ENCODE measurements around the gene SNAI3. TPM values are rescaled to one million over a fixed set of nuclear protein-coding genes. Genes with fewer than 3 reads are reported as not detected.

SNAI3 gene
- total RNA-seq = 0.97 TPM
- long read RNA-seq, partial matches to known transcripts = 3 of 50 reads
- long read RNA-seq, other reads (novel, unspliced or antisense) = 47 of 50 reads

DNA sequence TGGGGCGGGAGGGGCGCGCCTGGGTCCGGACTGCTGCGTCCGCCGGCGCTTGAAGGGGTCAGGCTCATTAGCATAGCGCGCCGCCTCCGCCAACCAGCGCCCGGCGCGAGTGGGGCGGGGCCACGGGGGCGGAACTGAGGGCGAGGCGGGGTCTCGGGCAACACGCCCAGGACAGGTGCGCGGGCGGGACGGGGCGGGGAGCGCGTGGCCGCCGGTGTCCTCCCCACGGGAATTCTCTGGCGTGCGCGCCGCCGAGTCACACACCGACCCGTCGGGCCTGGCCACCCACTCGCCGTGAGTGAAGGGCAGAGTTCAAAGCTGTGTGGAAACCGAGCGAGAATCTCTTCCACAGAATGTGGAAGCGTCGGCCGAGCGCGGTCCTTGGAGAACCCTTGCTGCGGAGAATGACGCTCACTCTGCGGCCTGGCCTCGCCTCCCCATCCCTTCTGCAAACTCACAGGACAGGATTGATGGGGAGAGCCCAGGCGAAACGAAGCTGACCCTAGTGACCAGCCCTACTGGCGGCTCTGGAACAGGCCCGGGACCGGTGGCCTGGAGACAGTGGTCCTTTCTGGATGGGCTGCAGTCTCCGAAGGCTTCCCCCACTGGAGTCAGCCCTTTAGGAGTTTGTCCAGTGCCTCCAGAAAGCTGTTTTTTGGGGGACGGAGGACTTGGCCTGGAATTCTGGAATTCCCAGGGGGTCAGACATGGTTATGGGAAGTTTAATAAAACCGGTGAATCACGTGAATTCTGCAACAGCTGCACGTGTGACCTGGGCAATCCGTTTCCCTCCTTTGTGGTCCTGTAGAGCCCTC, at the start of gene SNAI3:
Gene SNAI3, minus strand, starts transcription at position 69 of the 815 bp plus-strand sequence. CDS start 101 bp downstream, outside the sequence.
- DNase-seq (ENCODE audit: low spot score) = peak; percentile 96
- intact Hi-C loops (cut with DNase I) = no loop called here

DNA sequence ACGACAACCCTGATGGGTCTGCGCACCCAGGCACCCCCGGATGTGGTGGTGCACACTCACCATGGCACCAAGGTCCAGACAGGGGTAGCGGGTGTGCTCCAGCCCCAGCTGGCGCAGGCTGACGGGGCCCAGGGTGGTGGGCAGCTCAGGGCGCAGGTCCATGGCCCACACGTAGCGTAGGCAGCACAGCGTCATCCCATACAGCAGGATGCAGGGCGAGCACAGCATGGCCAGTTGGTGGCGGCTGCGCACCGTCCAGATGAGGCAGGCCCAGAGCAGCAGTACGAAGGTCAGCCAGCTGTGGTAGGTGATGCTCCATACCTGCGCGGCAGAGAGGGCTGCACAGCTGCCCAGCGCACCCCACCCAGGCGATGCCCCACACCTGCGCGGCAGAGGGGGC, 49.8 kb upstream of the SNAI3 start:
- intact Hi-C loops (cut with DNase I) = no loop called here
- no peak for DNase-seq (ENCODE audit: low spot score)

DNA sequence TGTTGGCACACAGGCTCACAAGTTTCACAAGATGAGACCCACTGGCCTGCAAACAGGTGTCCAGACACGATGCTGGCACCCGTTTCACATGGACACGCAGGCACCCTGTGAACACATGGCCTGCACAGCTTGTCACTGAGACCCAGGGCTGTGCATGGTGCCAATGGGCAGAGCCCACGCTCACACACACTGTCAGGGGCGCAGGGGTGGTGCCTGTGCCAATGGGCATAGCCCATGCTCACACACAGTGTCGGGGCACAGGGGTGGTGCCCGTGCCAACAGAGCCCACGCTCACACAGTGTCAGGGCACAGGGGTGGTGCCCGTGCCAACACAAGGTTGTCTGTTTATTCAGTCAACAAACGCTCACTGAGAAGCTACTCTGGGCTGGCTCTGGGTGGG, 49.3 kb upstream of the SNAI3 start:
- no peak for DNase-seq (ENCODE audit: low spot score)
- intact Hi-C loops (cut with DNase I) = no loop called here

DNA sequence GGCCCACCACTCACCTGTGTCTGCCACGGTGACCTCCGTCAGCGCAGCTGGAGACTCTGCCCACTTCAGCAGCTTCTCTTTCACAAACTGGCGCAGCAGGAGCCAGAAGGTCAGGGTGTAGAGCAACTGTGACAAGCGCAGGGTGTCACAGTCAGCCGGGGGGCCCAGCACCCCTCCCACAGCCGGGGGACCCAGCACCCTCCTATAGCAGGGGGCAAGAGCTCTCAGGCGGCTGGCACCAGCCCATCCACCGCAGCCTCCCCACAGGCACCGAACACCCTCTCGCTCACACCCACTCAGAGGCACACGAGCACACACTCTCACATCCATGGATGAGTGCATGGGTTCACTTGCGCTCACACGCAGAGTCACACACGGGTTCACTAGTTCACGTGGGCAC, 48.8 kb upstream of the SNAI3 start:
- intact Hi-C loops (cut with DNase I) = no loop called here
- no peak for DNase-seq (ENCODE audit: low spot score)

GRCh38 chr16:88734361-88734728, 48.0 kb upstream of the SNAI3 start:
- intact Hi-C loops (cut with DNase I) = no loop called here
- no peak for DNase-seq (ENCODE audit: low spot score)

- no peak for DNase-seq (ENCODE audit: low spot score)
- intact Hi-C loops (cut with DNase I) = no loop called here
Observed at GRCh38 chr16:88733630-88734360, 47.5 kb upstream of the SNAI3 start.

- DNase-seq (ENCODE audit: low spot score) = no peak
- intact Hi-C loops (cut with DNase I) = no loop called here
Observed at GRCh38 chr16:88732961-88733294, 46.6 kb upstream of the SNAI3 start.

DNA sequence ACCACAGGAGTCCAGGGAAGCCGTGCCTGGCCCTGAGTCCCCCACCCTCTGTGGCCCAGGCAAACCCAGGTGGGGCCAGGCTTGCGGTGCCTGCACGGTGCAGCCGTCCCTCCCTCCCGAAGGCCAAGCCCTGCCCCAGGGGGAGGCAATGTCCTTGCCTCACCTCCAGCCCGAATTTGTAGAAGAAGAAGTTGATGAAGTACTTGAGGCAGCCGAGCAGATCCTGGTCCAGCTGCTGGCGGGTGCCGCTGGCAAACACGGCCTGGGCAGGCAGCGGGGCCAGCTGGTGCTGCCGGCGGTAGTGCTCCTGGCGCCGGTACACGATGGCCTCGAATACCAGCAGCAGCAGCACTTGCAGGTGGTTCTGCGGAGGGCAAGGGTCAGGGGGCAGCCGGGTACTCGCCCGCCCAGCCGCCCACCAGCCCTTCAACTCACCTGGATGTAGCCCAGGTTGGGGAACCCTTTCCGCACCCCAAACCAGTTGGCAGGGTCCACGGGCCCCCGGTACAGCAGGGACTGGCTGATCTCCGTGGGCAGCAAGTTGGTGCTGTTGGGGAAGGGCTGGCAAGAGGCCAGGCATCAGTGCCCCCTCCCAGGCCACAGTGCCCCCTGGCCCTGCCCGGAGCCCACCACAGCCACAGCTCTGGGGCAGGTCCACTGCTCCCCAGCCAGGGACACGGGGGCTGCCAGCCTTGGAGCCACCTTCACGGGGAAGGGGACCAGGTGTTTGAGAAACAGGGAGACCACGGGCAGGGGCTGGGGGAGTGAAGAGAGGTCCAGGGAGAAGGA, 46.1 kb upstream of the SNAI3 start:
- DNase-seq (ENCODE audit: low spot score) = no peak
- intact Hi-C loops (cut with DNase I) = no loop called here

DNA sequence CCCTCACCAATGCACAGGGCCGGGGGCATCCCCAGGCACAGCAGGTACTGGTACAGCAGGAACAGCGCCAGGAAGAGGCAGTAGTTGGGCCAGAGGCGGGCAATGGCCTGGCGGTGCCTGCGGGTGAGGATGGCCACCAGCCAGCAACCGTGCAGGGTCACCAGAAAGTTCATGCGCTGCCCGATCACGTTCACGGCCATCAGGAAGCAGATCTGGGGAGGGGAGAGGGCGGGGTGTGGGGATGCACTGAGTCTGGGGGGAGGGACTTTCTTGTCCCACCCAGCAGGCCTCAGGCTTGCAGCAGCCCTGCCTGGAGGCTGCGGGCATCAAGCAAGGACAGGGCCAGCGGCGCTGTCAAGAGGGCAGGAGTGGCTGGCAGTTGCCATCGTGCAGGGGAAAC, 45.4 kb upstream of the SNAI3 start:
- intact Hi-C loops (cut with DNase I) = no loop called here
- DNase-seq (ENCODE audit: low spot score) = no peak

- intact Hi-C loops (cut with DNase I) = no loop called here
- DNase-seq (ENCODE audit: low spot score) = no peak
Observed at GRCh38 chr16:88730632-88731607, 44.6 kb upstream of the SNAI3 start.

DNA sequence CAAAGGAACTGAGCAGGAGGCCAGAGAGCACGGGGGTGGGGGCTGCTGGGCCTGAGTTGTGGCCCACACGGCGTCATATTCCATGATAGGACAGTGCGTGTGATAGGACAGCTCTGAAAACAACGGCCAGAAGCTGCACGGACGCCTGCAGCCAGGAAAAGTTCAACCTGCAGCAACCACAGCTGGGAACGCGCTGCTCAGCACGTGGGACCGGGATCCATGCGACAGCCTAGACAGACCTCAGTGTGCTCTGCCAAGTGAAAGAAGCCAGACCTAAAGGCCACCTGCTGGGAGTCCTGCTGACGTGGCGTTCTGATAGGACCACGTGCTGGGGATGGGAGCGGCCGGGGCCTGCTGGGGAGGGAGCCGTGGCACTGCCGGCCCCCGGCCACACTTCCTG, 41.6 kb upstream of the SNAI3 start:
- DNase-seq (ENCODE audit: low spot score) = no peak
- intact Hi-C loops (cut with DNase I) = no loop called here

- no peak for DNase-seq (ENCODE audit: low spot score)
- intact Hi-C loops (cut with DNase I) = no loop called here
Observed at GRCh38 chr16:88726981-88727380, 40.7 kb upstream of the SNAI3 start.

- DNase-seq (ENCODE audit: low spot score) = no peak
- intact Hi-C loops (cut with DNase I) = no loop called here
Observed at GRCh38 chr16:88726408-88726749, 40.1 kb upstream of the SNAI3 start.

DNA sequence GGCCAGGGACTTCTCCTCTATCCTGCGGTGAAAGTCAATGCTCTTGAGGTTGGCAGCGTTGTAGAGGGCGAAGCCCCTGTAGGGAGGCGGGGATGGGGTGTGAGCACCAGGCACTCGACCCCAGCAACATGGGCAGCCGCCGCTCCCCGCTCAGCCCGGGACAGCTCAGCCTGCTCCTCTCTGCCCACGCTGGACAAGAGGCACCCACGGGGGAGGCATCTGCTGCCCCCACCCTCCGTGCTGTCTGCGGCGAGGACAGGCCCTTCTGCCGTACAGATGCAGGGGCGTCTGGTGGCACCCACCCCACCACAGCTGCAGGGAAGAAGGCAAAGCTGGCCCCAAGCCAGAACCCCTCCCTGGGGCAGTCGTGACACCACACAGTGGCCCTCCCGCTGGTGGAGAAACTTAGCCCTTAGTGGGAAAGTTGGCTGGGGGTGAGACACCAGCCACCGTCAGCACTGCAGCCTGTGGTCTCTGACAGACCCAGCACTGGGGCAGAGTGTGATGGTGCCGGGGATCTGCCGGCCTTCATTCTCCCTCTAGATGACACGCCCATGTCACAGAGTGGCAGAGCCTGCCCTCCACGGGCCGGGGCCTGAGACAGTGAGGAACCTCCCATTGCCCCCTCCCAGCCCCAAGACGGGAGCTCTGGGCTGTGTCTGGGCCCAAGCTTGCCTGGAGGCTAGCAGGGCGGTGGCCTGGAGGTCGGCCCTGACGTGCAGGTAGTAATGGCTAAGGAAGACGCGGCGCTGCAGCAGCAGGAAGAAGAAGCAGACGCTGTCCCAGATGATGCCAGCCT, 39.5 kb upstream of the SNAI3 start:
- intact Hi-C loops (cut with DNase I) = no loop called here
- no peak for DNase-seq (ENCODE audit: low spot score)

- no peak for DNase-seq (ENCODE audit: low spot score)
- intact Hi-C loops (cut with DNase I) = no loop called here
Observed at GRCh38 chr16:88724855-88725555, 38.7 kb upstream of the SNAI3 start.

DNA sequence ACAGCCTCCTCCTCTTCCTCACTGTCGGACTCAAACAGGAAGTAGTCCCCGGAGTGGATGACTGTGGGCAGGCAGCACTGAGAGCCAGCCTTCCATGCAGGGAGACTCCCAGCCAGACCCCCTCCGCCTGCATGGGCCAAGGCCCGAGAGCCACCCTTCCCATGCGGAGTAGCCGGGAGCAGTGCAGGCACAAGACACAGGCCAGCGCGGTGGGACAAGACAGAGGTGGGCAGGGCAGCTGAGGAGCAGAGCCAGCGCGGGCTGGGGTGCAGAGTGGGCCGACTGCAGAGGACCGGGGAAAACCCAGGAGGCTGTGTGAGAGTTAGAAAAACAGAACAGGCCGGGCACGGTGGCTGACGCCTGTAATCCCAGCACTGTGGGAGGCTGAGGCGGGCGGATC, 37.6 kb upstream of the SNAI3 start:
- DNase-seq (ENCODE audit: low spot score) = no peak
- intact Hi-C loops (cut with DNase I) = no loop called here

- no peak for DNase-seq (ENCODE audit: low spot score)
- intact Hi-C loops (cut with DNase I) = no loop called here
Observed at GRCh38 chr16:88723507-88723887, 37.2 kb upstream of the SNAI3 start.
